Stomach (tissue), 4 donors: Measurements from ENCODE around the gene PARP1.

Experiments
- CTCF ChIP-seq, 7 experiments: fragments of 450-650 bp in 4 of 7; fragments of 200-600 bp in 3 of 7; sonication (generic) in 3 of 7; IDR thresholded peaks; one replicate each; pipeline ENCODE4 v1.5.1; 2016 to 2019; ENCODE audit warnings: antibody characterized with exemption in 7 of 7, control low read depth in 2 of 7, mild to moderate bottlenecking in 1 of 7
- POLR2A ChIP-seq, 4 donors: fragments of 450-650 bp; IDR thresholded peaks; one replicate each; pipeline ENCODE4 v1.6.1; 2016; ENCODE audit warnings: antibody characterized with exemption in 4 of 4, control low read depth in 2 of 4, mild to moderate bottlenecking in 1 of 4, moderate library complexity in 1 of 4

DNA sequence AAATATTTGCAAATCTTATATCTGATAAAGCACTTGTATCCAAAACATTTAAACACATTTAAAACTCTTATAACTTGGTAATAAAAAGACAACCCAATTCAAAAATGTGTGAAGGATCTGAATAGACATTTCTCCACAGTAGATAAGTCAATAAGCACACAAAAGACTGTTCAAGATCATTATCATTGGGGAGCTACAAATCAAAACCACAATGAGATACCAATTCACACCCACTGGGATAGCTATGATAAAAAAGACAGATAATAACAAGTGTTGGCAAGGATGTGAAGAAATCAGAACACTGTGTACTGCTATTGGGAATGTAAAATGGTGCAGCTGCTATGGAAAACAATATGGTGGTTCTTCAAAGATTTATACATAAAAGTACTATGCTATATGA lies 93.8 kb downstream of the PARP1 start:
- TF ChIP-seq POLR2A (IDR thresholded peaks at IDR 0.05) (no peak), CTCF (IDR thresholded peaks at IDR 0.05) (no peak)
